Measurements from ENCODE around the gene GLIS1.

- TF ChIP-seq CTCF (IDR thresholded peaks at IDR 0.05; ENCODE audit: poor library complexity, severe bottlenecking) (no peak), POLR2AphosphoS5 (IDR thresholded peaks at IDR 0.05) (no peak)
Measured at GRCh38 chr1:53660666-53661065, 78.3 kb downstream of the GLIS1 start.

Data from neural cell (in vitro differentiated cells).